ENCODE results near the gene SSNA1. TPM values are rescaled to one million over a fixed set of nuclear protein-coding genes. Genes with fewer than 3 reads are reported as not detected.

The SSNA1 gene
- total RNA-seq, 1 donor from 2014 or later = 24.5 TPM

DNA sequence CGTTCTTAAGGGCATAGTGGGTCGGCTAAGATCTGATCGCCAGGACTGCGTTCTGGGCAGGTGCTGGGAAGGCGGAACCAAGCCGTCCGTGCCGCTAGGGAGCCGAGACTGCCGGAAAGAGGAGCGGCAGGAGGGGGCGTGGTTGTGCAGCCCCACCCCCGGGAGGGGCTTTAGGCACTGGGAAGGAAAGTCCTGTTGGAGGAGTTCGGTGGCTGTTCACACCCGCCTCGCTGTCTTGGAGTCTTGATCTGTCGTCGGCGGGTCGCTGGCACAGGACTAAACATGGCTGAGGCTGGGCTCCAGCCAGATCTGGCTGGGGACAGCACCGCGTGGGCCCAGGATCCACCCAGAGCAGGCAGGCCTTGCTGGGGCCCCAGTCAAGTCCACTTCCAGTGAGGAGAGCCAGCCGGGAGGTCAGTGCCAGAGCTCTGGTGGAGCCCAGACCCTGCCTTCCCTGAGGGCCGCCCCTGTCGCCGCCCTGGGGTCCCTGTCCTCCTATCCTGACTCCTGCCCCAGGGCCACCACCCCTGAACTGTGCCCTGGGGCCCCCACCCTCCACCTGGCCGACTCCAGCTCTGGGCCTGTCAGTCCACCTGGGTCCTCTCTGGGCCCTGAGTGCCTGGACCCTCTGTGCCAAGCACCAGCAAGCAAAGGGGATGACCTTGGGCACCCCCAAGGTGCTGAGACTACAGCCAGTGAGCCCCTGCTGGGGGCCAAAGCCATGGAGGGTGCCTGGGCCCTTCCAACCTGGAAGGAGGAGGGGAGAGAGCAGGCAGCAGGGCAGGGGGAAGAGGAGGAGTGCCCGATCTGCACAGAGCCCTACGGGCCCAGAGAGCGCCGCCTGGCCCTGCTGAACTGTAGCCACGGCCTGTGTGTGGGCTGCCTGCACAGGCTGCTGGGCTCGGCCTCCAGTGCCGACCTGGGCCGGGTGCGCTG is 29.1 kb downstream of the SSNA1 start:
- FAIRE-seq = no peak

DNA sequence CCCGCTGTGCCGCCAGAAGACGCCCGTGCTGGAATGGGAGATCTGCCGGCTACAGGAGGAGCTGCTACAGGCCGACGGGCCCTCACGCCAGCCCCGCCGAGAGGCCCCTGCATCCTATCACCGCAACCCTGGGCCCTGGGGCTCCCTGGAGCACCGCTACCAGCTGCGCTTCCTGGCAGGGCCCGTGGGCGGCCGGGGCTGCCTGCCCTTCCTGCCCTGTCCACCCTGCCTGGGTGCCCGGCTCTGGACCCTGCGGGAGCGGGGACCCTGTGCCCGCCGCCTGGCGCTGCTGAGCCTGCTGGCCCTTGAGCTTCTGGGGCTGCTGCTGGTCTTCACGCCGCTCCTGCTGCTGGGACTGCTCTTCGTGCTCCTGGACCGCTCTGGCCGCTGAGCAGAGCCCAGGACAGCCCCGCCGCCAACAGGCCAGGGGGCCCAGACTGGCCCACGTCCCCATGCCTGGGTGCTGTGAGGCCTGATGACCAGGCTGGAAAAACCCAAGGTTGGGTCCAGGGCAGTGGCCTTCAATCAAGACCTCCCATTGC is 29.8 kb downstream of the SSNA1 start:
- FAIRE-seq (no peak), DNase-seq (ENCODE audit: low spot score in 2 of 2) (no peak)

More for the DNA sequence above, 29.1 kb downstream of the SSNA1 start:
- DNase-seq (ENCODE audit: low spot score in 2 of 2) = peak in 1 of 2 donors; percentile 69

DNA sequence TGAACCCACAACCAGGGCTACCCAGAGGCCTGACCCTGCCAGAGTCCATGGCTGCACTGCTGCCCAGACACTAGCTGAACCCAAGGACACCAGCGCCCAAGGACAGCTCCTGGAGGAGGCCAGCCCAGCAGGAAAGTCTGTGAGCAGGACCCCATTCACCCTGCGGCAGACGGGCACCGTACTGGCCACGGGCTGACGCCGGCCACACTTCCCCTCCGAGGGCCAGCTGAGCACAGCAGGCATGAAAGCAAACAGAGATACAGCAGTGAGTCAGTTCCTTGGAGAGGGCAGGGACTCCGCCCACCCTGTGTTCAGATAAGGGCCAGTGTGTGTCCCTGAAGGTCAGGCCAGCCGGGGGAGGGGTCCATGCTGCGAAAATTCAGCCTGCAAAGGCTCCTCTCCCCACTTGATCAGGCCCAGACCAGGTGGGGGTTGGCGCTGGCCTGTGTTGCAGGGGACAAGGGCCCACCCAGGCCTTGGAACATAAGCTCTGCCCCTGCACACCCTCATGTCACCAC is 30.3 kb downstream of the SSNA1 start:
- no peak for DNase-seq (ENCODE audit: low spot score in 2 of 2)
- no peak for FAIRE-seq

DNA sequence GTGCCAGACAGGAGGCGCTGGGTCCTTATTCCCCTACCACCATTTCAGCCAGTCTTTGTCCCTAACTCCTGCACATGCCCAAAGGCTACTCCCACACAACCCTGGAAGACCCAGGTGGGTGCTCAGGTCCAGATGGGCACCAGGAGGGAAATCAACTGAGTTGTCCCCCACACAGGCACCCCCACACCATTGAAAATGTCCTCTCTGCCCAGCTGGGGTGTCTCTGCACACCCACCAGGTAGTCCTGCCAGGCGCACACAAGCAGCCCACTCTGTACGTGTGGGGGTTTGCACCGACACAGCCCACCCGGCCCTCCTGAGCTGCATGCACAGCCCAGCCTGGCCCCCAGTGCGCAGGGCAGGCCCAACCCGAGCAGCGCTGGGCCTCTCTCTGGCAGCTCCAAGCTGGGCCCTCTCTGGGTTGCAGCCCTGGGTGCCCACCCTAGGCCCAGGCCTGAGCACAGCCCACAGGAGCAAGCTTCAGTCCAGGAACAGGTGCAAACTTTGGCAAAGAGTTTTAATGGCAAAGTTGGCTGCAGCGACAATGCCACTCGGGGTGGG is 31.4 kb downstream of the SSNA1 start:
- DNase-seq (ENCODE audit: low spot score in 2 of 2) (no peak), FAIRE-seq (no peak)

DNA sequence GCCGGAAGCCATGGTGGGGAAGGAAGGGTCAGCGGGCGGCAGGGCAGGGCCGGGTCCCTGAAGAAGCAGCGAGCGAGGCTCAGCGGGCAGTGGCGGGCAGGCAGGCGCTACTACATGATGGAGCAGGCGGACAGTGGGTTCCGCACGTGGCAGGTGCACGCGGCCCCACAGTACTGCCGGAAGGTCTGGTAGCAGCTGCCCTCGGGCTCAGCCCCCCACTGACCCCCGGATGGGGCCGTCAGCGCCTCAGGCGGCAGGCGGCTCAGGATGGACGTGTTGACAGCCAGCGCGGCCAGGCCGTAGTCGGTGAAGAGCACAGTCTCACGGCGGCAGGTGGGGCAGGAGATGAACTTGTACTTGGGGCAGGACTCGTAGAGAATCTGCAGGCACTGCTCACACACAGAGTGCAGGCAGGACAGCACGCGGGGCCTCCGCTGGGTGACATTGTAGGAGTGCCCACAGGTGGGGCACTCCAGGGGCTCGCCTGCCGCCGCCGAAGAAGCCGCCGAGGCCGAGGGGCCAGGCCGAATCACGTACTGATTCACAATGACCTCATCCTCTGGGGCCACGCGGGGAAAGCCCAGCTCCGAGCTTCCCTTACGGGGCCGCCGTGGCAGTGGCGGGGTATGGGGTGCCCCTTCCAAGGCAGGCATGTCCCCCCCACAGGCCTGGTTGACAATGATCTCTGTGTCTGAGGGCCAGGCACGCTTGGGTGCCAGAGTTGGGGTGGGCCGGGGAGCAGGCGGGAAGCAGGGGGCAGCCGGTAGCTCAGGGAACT is 32.0 kb downstream of the SSNA1 start:
- FAIRE-seq = no peak
- no peak for DNase-seq (ENCODE audit: low spot score in 2 of 2)

DNA sequence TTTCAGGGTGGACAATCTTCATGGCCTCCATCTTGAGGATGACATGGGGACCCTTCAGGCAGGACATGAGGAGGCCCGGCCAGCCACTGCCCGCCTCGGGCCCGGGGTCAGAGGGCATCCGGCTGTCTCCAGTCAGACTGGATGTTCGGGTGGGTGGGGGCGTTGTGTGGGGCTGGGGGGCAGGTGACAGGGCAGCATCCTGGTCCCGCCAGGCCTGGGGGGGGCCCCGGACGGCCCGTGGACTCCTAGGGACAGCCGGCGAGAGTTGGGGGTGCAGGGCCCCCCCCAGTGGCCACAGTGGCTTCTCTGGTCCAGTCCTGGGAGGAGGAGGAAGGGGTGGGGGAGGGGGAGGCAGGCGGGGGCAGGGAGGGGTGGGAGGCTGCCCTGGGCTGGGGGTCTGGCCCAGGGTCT is 32.6 kb downstream of the SSNA1 start:
- FAIRE-seq (no peak), DNase-seq (ENCODE audit: low spot score in 2 of 2) (no peak)

DNA sequence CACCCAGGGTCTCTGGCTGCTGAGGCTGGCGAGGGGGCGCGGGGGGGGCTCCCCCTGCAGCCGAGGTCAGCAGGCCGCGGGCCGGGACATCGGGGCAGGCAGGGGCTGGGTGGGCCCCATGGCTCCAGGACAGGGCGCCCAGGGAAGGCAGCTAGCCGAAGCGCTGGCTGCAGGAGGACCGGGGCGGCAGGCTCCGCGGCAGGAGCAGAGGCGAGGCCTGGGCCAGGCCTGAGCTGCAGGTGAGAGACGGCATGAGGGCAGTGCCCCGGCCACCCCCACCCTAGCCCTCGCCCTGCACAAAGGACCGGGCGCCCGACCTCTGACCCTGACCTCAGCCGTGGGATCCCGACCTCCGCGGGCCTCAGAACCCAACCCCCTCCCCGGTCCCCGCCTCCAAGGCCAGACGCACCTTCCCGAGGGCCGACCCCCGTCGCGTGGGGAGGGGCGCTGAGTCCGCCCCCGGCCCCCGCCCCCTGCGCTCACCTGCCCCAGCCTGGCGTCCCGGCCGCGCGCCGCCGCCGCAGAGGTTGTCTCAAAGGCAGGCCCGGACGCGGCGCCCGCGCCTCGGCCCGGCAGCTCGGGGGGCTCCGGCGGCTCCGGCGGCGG is 33.1 kb downstream of the SSNA1 start:
- FAIRE-seq = no peak
- DNase-seq (ENCODE audit: low spot score in 2 of 2) = no peak

DNA sequence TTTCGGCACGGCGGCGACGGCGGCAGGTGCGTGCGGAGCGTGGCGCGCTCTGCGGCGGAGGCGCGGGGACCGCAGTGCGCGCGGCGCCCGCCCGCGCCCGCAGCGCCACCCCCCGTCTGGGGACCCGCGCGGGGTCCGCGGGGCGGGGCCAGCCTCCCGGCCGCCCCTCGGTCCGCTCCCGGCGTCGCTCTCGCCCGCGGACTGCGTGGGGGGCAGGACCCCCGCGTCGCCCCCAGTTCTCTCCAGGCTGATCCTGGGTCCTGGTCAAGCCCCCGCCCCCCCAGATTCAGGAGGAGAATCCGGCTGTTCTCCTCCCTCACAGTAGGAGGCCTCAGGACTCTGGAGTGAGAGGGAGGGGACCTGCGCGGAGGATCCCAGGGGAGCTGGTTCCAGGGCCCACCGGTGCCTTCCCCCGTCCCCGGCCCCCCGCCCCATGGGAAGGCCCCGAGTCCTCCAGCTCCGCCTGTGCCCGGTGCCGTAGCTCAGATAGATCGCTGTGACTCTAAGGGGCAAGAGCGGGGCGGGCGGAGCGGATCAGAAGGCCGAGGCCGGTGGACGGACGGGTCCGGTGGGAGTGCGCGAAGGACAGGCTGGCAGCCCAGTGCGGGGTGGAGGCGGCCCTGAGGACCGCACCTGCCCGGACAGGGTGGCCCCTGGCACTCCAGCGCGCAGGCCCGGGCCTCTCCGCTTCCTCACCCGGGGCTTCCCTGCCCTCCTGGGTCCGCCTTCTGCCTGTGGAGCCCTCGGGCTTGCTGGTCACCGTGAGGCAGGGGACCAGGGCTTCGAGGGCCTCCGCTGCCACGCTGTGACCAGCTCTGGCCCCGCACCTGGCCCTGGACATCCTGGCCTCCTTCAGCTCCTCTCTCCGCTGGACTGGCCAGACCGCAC is 34.0 kb downstream of the SSNA1 start, which contains the start of gene RNF208:
RNF208 (minus strand) TSS at position 51 of the 888 bp plus-strand sequence. CDS start 1,028 bp downstream, outside the sequence.
- FAIRE-seq (no peak), DNase-seq (ENCODE audit: low spot score in 2 of 2) (peak in 1 of 2 donors; percentile 67)

DNA sequence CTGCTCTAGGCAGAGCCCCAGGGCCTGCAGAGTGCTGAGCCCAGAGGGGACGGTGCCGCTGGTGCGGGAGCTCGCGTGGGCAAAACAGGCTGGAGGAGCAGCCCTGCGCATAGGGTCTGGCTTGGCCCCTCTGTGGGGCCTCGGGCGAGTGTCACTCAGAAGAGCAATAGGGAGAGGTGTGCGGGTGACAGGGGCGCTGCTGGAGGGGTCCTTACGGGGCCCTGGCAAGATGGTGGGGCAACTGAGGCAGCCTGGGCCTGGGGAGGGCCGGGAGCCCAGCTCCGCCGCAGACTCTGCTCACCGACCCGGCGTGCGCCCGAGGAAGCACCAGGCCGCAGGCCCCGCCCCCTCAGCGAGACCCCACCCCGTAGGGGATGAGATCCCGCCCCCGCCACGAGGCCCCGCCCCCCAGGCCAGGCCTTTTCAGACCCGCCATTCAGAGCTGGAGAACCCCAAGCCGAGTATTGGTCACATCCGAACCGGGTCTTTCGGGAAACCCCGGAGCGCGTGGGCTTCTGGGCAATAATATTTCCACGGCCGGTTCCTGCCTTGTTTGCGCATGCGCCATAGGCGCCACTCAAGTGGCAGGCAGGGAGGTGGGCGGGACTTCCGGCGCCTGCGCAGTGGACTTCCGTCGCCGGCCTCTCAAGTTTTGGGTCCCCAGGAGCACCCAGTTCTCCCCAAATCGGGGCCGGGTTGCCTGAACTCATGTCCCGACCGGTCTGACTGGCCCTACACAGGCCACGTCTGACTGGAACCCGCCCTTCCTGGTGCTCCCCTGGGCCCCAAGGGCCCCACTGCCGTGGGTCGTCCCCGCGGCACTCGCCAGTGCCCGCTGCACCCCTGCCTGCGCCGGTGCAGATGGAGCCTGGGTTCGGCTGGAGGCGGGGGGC is 34.8 kb downstream of the SSNA1 start:
- DNase-seq (ENCODE audit: low spot score in 2 of 2) (peak; percentile 99 to 100), FAIRE-seq (peak; percentile 23)

DNA sequence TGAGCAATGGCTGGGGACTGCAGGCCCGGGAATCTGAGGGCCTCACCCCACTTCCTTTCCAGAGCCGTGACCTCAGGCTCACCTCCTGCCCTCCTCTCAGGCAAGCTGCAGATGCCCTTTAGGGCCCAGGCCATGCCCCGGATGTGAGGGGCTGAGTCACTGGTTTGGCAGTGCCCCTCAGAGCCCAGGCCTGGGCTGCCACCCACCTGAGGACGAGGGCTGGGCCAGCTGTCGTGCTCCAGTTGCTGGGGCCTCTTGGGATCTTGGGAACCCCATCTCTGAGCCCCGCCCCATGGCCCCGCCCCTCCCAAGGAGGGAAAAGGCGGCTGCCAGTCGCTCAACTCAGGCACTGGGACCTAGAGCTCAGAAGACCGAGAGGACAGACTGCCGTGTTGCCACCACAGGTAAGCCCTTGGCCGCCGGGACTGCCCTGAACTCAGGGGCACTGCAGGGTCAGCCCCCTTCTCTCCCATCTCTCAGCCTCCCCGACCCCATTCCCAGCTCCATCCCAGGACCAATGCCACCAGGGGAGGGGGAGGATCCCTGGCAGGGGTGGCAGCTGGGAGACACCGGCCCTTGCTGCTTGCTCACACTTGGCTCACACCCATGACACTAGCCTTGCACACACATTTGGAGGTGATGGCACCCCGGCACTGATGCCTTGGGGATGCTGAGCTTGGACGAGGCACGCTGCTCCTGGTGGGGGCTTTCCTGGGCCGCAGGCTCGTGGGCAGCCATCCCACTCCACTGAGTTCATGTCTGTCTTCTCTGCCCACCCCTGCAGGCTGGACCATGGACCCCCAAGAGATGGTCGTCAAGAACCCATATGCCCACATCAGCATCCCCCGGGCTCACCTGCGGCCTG is 36.6 kb downstream of the SSNA1 start, which contains the start of gene CYSRT1:
CYSRT1 (plus strand) TSS at position 345 of the 865 bp plus-strand sequence; CDS start at position 793, 448 bp downstream.
- FAIRE-seq = no peak
- no peak for DNase-seq (ENCODE audit: low spot score in 2 of 2)

DNA sequence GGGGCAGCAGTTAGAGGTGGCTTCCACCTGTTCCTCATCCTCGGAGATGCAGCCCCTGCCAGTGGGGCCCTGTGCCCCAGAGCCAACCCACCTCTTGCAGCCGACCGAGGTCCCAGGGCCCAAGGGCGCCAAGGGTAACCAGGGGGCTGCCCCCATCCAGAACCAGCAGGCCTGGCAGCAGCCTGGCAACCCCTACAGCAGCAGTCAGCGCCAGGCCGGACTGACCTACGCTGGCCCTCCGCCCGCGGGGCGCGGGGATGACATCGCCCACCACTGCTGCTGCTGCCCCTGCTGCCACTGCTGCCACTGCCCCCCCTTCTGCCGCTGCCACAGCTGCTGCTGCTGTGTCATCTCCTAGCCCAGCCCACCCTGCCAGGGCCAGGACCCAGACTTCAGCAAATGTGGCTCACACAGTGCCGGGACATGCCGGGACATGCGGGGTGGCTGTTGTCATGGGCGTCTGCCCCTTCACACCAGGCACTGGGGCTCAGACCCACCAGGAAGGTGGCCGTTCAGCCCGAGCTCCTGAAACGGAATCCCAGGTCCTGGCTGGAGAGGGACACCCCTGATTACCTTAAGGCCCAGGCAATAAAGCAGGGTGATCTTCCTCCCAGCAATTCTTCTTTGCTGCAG is 37.3 kb downstream of the SSNA1 start:
- DNase-seq (ENCODE audit: low spot score in 2 of 2) (no peak), FAIRE-seq (no peak)

DNA sequence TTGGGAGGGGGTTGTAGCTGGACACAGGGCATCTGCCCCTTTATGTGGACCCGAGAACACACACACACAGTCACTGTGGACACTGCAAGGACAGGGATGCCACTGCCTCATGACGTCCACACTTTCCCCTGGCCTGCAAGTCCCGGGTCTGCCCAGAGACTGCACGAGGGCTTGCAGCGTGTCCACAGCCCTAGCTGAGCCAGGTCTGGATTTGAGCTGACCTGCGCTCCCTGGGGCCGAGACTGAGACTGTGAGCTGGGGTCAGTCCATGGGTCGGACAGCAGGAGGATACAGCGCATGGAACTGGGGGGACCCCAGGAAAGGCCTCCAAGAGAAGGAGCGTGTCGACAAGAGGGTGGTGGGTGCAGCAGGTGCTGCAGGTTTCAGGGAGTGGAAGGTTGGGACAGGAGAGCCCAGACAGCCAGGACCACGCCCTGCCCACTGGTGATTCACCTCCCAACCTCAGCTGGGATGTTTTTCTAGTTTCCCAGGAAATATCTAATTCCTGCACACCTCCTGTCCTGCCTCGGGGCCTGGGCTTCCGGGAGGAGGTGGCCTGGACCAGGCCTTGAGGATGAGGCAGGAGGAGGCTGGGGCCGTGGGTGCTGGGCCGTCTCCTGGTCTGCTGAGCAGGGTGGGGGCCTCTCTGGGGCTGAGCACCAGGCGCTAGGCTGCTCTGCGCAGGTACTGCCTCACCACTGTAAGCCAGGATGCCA is 38.0 kb downstream of the SSNA1 start:
- FAIRE-seq = no peak
- no peak for DNase-seq (ENCODE audit: low spot score in 2 of 2)

DNA sequence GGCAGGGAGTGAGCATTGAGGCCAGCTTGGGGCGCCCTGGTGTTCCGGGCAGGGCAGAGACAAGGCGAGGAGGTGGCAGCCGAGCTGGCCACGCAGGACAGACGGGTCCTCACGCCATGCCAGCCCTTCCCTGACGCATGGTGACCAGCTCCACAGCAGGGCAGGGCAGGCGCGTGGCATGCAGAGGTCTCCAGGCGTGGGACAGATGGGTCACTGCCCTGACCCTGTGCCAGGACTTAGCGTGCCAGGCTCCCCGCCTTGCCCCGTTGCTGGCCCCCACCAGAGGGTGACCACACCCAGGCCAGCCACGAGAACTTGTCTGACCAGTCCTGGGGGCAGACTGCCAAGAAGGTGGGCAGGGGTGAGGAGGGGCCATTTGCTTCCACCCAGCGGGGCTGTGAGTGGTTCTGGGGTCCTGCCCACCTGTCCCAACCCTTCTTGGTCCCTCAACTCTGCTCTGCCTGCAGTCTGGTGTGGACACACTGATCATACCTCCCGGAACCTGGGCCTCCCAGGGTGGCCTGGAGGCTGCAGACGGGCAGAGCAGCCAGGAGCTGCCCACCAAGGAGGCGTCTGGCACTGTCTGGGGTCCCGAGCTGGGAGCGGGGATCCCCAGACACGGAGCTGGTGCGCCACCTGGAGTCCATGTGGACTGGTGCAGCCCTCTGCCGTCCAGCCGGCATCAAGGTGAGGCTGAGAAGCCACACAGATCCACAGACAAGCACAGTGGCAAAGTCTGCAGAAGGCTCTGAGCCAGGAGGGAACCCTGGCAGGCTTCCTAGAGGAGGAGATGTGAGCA is 38.8 kb downstream of the SSNA1 start, which contains the start of gene RNF224:
RNF224 (plus strand) TSS at position 449 of the 799 bp plus-strand sequence. CDS start 834 bp downstream, outside the sequence.
- DNase-seq (ENCODE audit: low spot score in 2 of 2) (peak; percentile 81 to 85), FAIRE-seq (no peak)

DNA sequence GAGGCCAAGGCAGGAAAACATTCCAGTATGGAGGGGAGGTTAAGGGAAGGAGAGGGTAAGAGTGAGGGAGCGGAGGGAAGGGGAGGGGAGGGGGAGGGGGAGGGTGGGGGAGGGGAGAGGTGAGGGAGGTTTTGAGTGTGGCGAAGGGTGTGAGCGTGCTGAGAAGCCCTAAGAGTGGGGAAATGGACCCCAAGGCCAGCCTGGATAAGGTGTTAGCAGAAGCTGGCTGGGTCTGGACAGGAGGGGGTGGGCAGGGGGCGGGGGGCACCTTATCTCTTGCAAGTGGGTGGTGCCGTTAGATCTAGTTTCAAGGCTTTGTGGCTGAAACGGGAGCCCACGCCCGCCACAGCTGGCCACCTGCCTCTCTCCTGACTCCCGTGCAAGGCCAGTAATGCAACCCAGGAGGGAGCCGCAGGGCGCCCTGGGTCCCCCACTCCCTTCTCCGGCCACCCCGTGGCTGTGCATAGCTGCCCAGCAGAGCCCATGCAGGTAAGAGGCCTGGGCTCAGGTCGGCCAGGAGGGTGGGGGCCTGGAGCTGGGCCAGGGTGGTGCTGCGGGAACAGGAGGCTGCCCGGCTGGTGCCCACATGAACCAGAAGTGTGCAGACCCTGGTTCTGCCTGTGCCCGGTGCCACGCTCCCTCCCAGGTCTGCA is 39.5 kb downstream of the SSNA1 start:
- no peak for FAIRE-seq

More for the DNA sequence above, 39.5 kb downstream of the SSNA1 start:
- DNase-seq (ENCODE audit: low spot score in 2 of 2) = no peak
